ENCODE results near the gene UGT3A2.
"Not testable (repeated sequence)": the region's sequence is repeated elsewhere in the genome, so short reads cannot be mapped to it uniquely, and the experiment has no call there.

UGT3A2 gene

GRCh38 chr5:36054647-36055046 lies 12.0 kb downstream of the UGT3A2 start:
- DNase-seq (ENCODE audit: low read depth in 1 of 2, low spot score in 1 of 2): no peak

- no peak for DNase-seq (ENCODE audit: low read depth in 1 of 2, low spot score in 1 of 2)
Measured at GRCh38 chr5:36052538-36052937, 14.1 kb downstream of the UGT3A2 start.

- no peak for DNase-seq (ENCODE audit: low read depth in 1 of 2, low spot score in 1 of 2)
Measured at GRCh38 chr5:36049949-36050348, 16.7 kb downstream of the UGT3A2 start.

GRCh38 chr5:36047384-36048160 lies 19.1 kb downstream of the UGT3A2 start:
- DNase-seq (ENCODE audit: low read depth in 1 of 2, low spot score in 1 of 2): no peak

GRCh38 chr5:36045895-36046294 lies 20.8 kb downstream of the UGT3A2 start:
- DNase-seq (ENCODE audit: low read depth in 1 of 2, low spot score in 1 of 2): no peak

GRCh38 chr5:36041537-36041845 lies 25.2 kb downstream of the UGT3A2 start:
- DNase-seq (ENCODE audit: low read depth in 1 of 2, low spot score in 1 of 2): no peak

GRCh38 chr5:36040651-36041536 lies 25.8 kb downstream of the UGT3A2 start:
- no peak for DNase-seq (ENCODE audit: low read depth in 1 of 2, low spot score in 1 of 2)

GRCh38 chr5:36035696-36036095 lies 31.0 kb downstream of the UGT3A2 start:
- no peak for DNase-seq (ENCODE audit: low read depth in 1 of 2, low spot score in 1 of 2)

- DNase-seq (ENCODE audit: low read depth in 1 of 2, low spot score in 1 of 2): not testable (repeated sequence)
Measured at GRCh38 chr5:36034536-36035134, 32.0 kb downstream of the UGT3A2 start.

- DNase-seq (ENCODE audit: low read depth in 1 of 2, low spot score in 1 of 2): no peak
Measured at GRCh38 chr5:36033486-36033885, 33.2 kb downstream of the UGT3A2 start.

GRCh38 chr5:36033047-36033446 lies 33.6 kb downstream of the UGT3A2 start:
- no peak for DNase-seq (ENCODE audit: low read depth in 1 of 2, low spot score in 1 of 2)

- DNase-seq (ENCODE audit: low read depth in 1 of 2, low spot score in 1 of 2): no peak
Measured at GRCh38 chr5:36031223-36031622, 35.5 kb downstream of the UGT3A2 start.

- no peak for DNase-seq (ENCODE audit: low read depth in 1 of 2, low spot score in 1 of 2)
Measured at GRCh38 chr5:36029914-36030313, 36.8 kb downstream of the UGT3A2 start.

GRCh38 chr5:36028816-36029465 lies 37.7 kb downstream of the UGT3A2 start:
- DNase-seq (ENCODE audit: low read depth in 1 of 2, low spot score in 1 of 2): no peak

GRCh38 chr5:36027711-36028110 lies 39.0 kb downstream of the UGT3A2 start:
- no peak for DNase-seq (ENCODE audit: low read depth in 1 of 2, low spot score in 1 of 2)

- no peak for DNase-seq (ENCODE audit: low read depth in 1 of 2, low spot score in 1 of 2)
Measured at GRCh38 chr5:36026706-36027465, 39.8 kb downstream of the UGT3A2 start.

- DNase-seq (ENCODE audit: low read depth in 1 of 2, low spot score in 1 of 2): not testable (repeated sequence)
Measured at GRCh38 chr5:36022246-36022645, 44.4 kb downstream of the UGT3A2 start.

- not testable (repeated sequence) for DNase-seq (ENCODE audit: low read depth in 1 of 2, low spot score in 1 of 2)
Measured at GRCh38 chr5:36019584-36019983, 47.1 kb downstream of the UGT3A2 start.

GRCh38 chr5:36017622-36018021 lies 49.1 kb downstream of the UGT3A2 start:
- no peak for DNase-seq (ENCODE audit: low read depth in 1 of 2, low spot score in 1 of 2)

- DNase-seq (ENCODE audit: low read depth in 1 of 2, low spot score in 1 of 2): no peak
Measured at GRCh38 chr5:36017004-36017403, 49.7 kb downstream of the UGT3A2 start.

- DNase-seq (ENCODE audit: low read depth in 1 of 2, low spot score in 1 of 2): no peak
Measured at GRCh38 chr5:36013182-36013581, 53.5 kb downstream of the UGT3A2 start.

All from activated CD4-positive, alpha-beta T cell treated with anti-CD3 and anti-CD28 coated beads, Interleukin-2, amount 50 U/mL, for 24 hours (primary cell).